A549 (cell line): ENCODE measurements around the gene NRXN2.

Source experiments
- POLR2A ChIP-seq: IDR thresholded peaks from 2 replicates; pipeline ENCODE4 v1.6.1; 2012; ENCODE audit warnings: mild to moderate bottlenecking, low read length
- RCOR1 ChIP-seq: fragments of 150-350 bp; IDR thresholded peaks from 2 replicates; pipeline ENCODE4 v1.6.1; 2014; ENCODE audit warnings: antibody characterized with exemption, low read length, low read depth
- TF ChIP-seq, protein P1 (sequence below): fragments of >200 bp; sonication (Bioruptor Twin); formaldehyde crosslinking; IDR thresholded peaks from 3 replicates; pipeline ENCODE4 v1.5.1; 2016

DNA sequence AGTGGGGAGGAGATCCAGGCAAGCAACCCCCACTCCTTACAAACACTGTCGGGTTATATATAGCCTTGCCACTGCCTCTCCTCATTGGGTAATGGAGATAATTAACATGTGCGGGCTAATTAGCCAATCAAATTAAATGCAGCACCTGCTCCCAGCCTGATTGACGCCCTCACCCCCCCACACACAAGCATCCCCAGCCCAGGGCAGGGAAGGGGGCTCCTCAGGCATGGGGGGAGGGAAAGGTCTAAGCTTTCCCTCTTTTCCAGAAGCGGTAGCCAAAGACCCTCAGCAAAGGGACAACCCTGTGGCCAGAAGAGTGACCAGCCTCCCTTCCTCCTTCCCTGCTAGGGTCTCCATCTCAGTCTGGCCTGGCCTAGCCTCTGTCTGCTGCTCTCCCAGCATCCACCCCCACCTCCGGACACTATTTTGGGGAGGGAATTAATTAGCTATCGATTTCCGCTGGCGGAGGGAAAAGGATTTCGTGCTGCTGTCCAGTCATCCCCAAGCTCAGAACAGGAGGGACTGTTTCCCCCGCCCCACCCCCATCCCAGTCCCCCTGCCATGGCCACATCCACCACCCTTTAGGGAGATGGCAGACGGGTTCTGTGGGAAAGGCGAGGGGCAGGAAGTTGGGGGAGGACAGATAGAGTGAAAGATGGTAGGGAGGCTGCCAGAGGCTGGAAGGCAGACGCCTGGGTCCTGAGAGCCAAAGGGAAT lies 7.1 kb downstream of the NRXN2 start:
- TF ChIP-seq, protein P1, sequence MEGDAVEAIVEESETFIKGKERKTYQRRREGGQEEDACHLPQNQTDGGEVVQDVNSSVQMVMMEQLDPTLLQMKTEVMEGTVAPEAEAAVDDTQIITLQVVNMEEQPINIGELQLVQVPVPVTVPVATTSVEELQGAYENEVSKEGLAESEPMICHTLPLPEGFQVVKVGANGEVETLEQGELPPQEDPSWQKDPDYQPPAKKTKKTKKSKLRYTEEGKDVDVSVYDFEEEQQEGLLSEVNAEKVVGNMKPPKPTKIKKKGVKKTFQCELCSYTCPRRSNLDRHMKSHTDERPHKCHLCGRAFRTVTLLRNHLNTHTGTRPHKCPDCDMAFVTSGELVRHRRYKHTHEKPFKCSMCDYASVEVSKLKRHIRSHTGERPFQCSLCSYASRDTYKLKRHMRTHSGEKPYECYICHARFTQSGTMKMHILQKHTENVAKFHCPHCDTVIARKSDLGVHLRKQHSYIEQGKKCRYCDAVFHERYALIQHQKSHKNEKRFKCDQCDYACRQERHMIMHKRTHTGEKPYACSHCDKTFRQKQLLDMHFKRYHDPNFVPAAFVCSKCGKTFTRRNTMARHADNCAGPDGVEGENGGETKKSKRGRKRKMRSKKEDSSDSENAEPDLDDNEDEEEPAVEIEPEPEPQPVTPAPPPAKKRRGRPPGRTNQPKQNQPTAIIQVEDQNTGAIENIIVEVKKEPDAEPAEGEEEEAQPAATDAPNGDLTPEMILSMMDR = no peak
- TF ChIP-seq POLR2A (no peak), RCOR1 (no peak)
